ENCODE measurements around the gene GCNT2.
"Not testable (repeated sequence)": the region's sequence is repeated elsewhere in the genome, so short reads cannot be mapped to it uniquely, and the experiment has no call there.

Gene GCNT2

GRCh38 chr6:10516953-10517352, 4.2 kb upstream of the GCNT2 start:
- DNase-seq, result no peak

- DNase-seq, result peak; percentile 93
These were observed 2.4 kb upstream of the GCNT2 start for GRCh38 chr6:10518557-10519407.

DNA sequence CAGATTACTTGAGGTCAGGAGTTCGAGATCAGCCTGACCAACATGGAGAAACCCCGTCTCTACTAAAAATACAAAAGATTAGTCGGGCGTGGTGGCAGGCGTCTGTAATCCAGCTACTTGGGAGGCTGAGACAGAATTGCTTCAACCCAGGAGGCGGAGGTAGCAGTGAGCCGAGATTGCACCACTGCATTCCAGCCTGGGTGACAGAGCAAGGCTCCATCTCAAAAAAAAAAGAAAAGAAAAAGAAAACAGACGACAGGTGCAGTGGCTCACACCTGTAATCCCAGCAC, 1.8 kb upstream of the GCNT2 start:
- not testable (repeated sequence) for DNase-seq

- DNase-seq, result peak; percentile 29
These were observed 683 bp upstream of the GCNT2 start for GRCh38 chr6:10520468-10520867.

- DNase-seq, result peak; percentile 43
These were observed 1.9 kb downstream of the GCNT2 start for GRCh38 chr6:10522929-10523573.

- DNase-seq, result no peak
These were observed 5.0 kb downstream of the GCNT2 start for GRCh38 chr6:10526156-10526555.

DNA sequence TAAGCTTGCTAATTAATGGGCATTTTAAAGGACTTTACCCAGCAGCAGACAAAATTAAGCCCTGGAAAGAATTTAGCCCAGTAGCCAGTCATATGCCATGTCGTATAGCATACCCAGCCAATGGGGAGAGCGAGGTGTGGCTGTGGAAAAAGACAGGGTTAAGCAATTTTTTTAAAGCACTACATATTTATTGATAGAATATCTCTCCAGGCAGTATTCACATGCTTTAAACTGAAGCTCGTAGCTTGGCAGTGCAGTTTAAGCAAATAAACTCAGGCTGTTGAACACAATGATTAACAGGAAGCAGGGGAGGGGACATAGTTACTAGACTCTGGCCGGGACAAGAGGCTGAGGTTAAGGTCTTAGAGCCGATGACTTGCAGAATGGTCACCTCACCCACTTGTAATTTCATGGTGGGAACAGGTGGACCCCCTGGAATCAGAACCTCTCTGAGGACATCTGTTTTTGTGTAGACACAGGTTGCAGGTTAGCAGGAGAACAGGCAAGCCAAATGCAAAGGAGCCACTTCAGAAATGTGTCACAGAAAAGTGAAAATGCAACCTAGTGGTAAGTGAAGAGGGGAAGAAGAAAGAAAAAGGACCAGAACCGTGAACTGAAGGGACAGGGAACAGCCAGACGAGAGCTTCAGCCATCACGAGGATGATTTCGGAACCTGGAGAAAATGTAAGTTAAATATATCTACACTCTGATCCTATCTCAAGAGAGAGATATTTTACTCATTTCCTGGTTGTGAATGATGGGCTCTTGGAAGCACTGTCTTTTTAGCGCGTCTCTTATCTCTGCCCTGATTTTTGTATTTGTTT, 7.2 kb downstream of the GCNT2 start:
- peak; percentile 73 for DNase-seq

GRCh38 chr6:10529231-10529801, 8.2 kb downstream of the GCNT2 start:
- no peak for DNase-seq

GRCh38 chr6:10529828-10530374, 8.8 kb downstream of the GCNT2 start:
- DNase-seq, result not testable (repeated sequence)

GRCh38 chr6:10531503-10531902, 10.4 kb downstream of the GCNT2 start:
- DNase-seq, result peak; percentile 52

DNA sequence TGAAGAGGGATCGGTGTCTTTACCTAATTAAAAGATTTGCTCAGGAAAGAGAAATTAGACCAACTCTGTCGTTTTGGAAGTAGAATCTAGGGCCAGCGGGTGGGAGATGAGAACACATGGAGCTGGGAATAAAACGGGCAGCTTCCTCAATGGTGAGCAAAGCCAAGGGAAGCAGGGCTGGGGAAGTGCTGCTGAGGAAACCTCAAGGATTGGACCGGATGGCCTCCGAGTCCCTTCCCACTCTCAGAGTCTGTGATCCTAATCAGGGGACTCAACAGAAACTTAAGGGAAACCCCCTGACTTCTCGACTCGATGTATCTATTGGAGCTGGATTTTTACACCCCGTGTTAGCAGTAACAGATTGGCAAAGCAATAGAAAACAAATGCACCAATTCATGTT, 10.8 kb downstream of the GCNT2 start:
- no peak for DNase-seq

DNA sequence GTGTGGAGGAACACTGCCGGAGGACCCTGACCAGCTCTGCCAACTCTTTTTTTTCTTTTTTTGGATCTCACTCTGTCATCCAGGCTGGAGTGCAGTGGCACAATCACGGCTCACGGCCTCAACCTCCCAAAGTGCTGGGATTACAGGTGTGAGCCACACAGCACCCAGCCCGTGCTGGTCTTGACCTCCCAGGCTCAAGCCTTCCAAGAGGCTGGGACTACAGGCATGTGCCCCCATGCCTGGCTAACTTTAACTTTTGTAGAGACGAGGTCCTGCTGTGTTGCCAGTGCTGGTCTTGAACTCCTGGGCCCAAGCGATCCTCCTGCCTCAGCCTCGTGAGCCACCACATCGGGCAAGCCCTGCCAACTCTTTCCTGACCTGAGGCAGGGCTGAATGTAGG, 11.2 kb downstream of the GCNT2 start:
- DNase-seq, result no peak

GRCh38 chr6:10534419-10534762, 13.2 kb downstream of the GCNT2 start:
- no peak for DNase-seq

- DNase-seq, result no peak
These were observed 14.0 kb downstream of the GCNT2 start for GRCh38 chr6:10535193-10535592.

GRCh38 chr6:10537726-10538125, 16.6 kb downstream of the GCNT2 start:
- DNase-seq, result no peak

DNA sequence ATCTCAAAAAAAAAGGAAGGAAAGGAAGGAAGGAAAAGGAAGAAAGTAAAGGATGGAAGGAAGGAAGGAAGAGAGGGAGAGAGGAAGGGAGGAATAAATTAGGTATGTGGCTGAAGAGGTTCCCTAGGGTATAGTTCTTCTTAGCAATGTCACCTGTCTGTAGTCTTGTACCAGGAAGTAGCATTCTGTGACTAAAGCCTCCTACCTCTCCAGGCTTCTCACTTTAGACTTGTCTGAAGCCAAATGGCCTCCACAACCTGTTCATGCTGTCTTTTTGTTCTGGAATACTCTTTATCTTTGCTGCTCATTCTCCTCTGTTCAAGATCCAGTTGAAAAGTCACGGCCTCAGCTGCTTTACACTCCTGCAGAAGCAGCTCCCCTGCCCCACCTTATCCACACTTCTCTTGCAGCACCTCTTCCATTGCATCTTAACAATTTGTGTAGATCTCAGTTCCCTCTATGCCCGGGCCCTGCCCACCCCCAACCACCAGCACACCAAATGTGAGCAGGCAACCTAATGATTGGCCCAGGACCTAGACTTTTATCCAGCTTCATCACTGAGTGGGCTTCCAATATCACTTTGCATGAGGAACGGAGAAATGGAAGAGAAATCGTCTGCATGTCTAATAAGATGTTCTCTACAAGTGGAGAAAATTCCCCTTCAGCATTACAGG, 19.1 kb downstream of the GCNT2 start:
- DNase-seq, result no peak

DNA sequence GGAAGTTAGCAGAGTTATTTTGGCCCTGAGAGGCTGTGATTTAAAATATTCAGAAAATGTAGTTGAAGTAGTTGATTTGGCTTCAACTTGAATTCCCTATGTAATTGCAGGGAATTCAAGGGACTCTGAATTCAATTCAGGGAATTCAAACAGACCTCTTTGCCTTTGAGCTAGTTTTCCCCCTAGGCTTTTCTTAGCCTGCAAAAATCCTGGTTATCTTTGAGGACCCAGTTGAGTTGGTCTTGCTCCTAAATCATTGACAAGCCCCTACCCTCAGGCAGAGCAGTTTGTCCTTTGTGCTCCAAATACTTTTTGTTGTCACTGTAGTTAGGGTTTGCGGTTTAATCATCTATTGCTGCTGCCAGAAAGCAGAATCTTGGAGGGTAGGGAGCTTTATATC, 20.4 kb downstream of the GCNT2 start:
- no peak for DNase-seq

DNA sequence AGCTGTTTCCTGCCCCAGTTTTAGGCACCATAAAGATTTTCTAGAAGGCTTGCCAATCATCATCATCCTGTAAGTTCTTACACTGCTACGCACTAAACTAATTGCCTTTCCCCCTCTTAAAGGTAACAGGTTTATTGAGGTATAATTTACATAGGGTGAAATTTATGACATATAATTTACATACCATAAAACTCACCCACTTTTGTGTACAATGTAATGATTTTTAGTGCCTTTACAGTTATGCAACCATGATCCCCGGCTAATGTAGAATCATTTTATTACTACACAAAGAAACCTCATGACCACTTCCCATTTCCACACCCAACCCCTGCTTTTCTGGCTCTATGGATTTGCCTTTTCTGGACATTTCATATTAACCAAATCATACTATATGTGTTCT, 21.1 kb downstream of the GCNT2 start:
- no peak for DNase-seq

DNA sequence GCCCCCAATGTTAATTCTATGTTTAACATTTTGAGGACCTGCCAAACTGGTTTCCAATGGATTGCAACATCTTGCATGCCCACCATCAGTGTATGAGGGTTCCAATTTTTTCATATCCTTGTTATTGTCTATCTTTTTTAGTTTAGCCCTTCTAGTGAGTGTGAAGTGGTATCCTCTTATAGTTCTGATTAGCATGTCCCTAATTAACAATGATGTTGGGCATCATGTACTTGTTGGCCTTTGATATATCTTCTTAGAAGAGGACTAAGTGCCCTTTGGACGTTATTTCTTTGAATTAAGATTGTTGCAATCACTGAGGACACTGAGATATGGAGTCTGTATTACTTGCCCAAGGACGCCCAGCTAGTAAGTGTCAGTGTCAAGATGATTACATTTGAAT, 22.3 kb downstream of the GCNT2 start:
- DNase-seq, result no peak

- no peak for DNase-seq
These were observed 24.3 kb downstream of the GCNT2 start for GRCh38 chr6:10545482-10545881.

DNA sequence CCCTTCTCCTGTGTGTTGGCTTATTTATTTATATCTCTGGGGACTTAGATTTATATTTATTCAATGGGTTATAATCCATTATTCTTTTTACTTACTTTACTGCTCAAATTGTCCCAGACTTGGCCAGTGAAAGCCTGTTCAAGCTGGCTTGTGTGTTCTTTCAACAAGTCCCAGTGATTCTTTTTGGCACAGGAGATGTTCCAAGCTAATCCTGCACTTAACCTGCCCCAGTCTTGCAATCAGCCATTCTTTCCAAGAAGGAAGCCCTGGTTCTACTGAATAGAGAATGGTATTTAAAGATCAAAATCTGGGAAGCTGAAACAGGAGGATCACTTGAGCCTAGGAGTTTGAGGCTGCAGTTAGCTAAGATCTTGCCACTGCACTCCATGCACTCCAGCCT, 26.7 kb downstream of the GCNT2 start:
- DNase-seq, result no peak

DNA sequence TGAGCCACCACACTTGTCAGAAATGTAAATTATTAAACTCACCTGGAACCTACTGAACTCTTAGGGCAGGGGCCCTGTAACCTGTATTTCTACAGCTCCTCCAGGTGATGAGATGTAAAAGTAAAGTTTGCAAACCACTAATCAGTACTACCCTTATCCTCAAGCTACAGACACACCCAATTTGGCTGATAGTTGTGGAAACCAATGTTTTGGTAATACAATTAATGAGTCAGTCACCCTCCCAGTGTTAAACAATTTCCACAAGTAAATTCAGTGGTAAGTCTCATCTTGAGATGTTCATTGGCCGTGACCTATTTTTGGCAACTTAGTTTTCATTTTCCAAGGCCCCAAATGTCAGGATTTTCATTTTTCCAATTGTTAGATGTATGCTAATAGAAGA, 29.6 kb downstream of the GCNT2 start:
- peak; percentile 59 for DNase-seq
